Hematopoietic multipotent progenitor cell treated with erythropoietin and hydrocortisone succinate and interleukin-3 and kit ligand, for 17 days (in vitro differentiated cells): ENCODE data around the gene FHL3.

Experiments
- DNase-seq: peaks from one replicate; pipeline ENCODE4 v3.0.0-alpha.2; 2015; ENCODE audit warnings: low spot score

Gene FHL3

GRCh38 chr1:38005195-38006007 is at the start of gene FHL3:
Gene FHL3 (minus strand): TSS chr1:38005514. CDS start chr1:37999412, 6,102 bp downstream.
- no peak for DNase-seq

GRCh38 chr1:38053416-38054091 is 48.2 kb upstream of the FHL3 start:
- DNase-seq, result no peak

- no peak for DNase-seq
Measured at GRCh38 chr1:38052750-38053415, 47.6 kb upstream of the FHL3 start.

GRCh38 chr1:38051079-38051543 is 45.8 kb upstream of the FHL3 start:
- no peak for DNase-seq

- no peak for DNase-seq
Measured at GRCh38 chr1:38050397-38051078, 45.2 kb upstream of the FHL3 start.

GRCh38 chr1:38047603-38048141 is 42.4 kb upstream of the FHL3 start:
- no peak for DNase-seq

- peak; percentile 31 for DNase-seq
Measured at GRCh38 chr1:38046884-38047602, 41.7 kb upstream of the FHL3 start.

- no peak for DNase-seq
Measured at GRCh38 chr1:38046333-38046883, 41.1 kb upstream of the FHL3 start, which contains the start of gene POU3F1. Gene POU3F1 (minus strand): TSS chr1:38046793. CDS start chr1:38046743, 50 bp downstream.

- DNase-seq, result no peak
Measured at GRCh38 chr1:38045401-38046332, 40.4 kb upstream of the FHL3 start.

GRCh38 chr1:38044221-38045215 is 39.2 kb upstream of the FHL3 start:
- DNase-seq, result no peak

GRCh38 chr1:38043036-38043747 is 37.9 kb upstream of the FHL3 start:
- no peak for DNase-seq

GRCh38 chr1:38041936-38042834 is 36.9 kb upstream of the FHL3 start:
- no peak for DNase-seq

GRCh38 chr1:38039331-38040088 is 34.2 kb upstream of the FHL3 start:
- DNase-seq, result no peak

GRCh38 chr1:38038861-38039260 is 33.5 kb upstream of the FHL3 start:
- DNase-seq, result no peak

- DNase-seq, result peak; percentile 26
Measured at GRCh38 chr1:38037221-38037939, 32.1 kb upstream of the FHL3 start.
